ENCODE measurements around the gene PLA2G4F. TPM values are rescaled to one million over a fixed set of nuclear protein-coding genes. Genes with fewer than 3 reads are reported as not detected.
"Not testable (repeated sequence)": the region's sequence is repeated elsewhere in the genome, so short reads cannot be mapped to it uniquely, and the experiment has no call there.

Gene PLA2G4F
- total RNA-seq, 1 experiment from 2014 or later, result 0.87 TPM

DNA sequence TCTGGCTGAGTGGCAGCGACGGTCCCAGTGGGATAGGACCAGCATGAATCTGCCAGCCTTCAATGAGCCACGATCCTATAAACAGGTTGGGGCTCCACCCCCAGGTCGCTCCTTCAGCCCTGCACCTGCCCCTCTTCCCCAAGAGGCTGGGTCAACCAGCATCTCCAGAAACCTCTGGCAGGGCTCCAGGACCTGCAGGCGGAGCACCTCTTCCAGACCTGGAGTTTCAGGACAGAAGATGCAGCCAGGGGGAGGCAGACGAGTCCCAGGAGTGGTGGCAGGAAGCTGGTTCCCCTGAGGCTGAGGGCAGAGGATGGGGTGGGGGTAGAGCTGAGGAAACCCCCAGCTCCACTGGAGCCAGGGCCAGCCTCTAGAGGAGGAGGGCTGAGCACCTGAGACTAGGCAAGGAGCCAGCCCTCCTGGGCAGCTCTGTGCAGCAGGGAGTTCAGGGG lies 61.9 kb downstream of the PLA2G4F start, which contains the start of gene PLA2G4D:
TSS of gene PLA2G4D (minus strand) at position 51 of the 452 bp plus-strand sequence. CDS start 103 bp downstream, outside the sequence.
- Mint-ChIP-seq H3K9me3 (ENCODE audit: low read depth, unreplicated experiment) (no peaks in the 10 kb centered on the region), H3K27ac (ENCODE audit: unreplicated experiment) (no peak within 1 kb of the TSS), H3K4me3 (ENCODE audit: low read depth, unreplicated experiment) (no peak within 1 kb of the TSS), H3K36me3 (ENCODE audit: insufficient read depth, unreplicated experiment) (peaks cover 3% of the 10 kb centered on the region), H3K4me1 (ENCODE audit: low read depth, unreplicated experiment) (peaks cover 11% of the 10 kb centered on the region), H3K27me3 (ENCODE audit: unreplicated experiment) (no peaks in the 10 kb centered on the region)
- no peak for TF ChIP-seq CTCF (IDR thresholded peaks at IDR 0.05; ENCODE audit: unreplicated experiment)
- CTCF ChIA-PET, result interaction anchor here (0.7 kb wide), 1 partner anchor 10 kb away, joined by 3 read pairs; no protein-coding TSS in a partner anchor
- BruUV-seq (replicated peaks), result no TSS peak
- intact Hi-C loops (cut with micrococcal nuclease; ENCODE audit: unreplicated experiment), result no loop called here
- no peak for DNase-seq

GRCh38 chr15:42093966-42094365 lies 62.5 kb downstream of the PLA2G4F start:
- no peak overlapping the region for H3K27ac Mint-ChIP-seq (ENCODE audit: unreplicated experiment)
- no TSS peak for BruUV-seq (replicated peaks)
- intact Hi-C loops (cut with micrococcal nuclease; ENCODE audit: unreplicated experiment), result no loop called here
- no peak for TF ChIP-seq CTCF (IDR thresholded peaks at IDR 0.05; ENCODE audit: unreplicated experiment)
- H3K27me3 Mint-ChIP-seq (ENCODE audit: unreplicated experiment), result no peaks in the 10 kb centered on the region
- H3K4me1 Mint-ChIP-seq (ENCODE audit: low read depth, unreplicated experiment), result peaks cover 11% of the 10 kb centered on the region
- CTCF ChIA-PET, result interaction anchor here (0.7 kb wide), 1 partner anchor 9 kb away, joined by 3 read pairs; no protein-coding TSS in a partner anchor
- DNase-seq, result no peak
- H3K4me3 Mint-ChIP-seq (ENCODE audit: low read depth, unreplicated experiment), result no peak overlapping the region
- peaks cover 3% of the 10 kb centered on the region for H3K36me3 Mint-ChIP-seq (ENCODE audit: insufficient read depth, unreplicated experiment)
- H3K9me3 Mint-ChIP-seq (ENCODE audit: low read depth, unreplicated experiment), result no peaks in the 10 kb centered on the region

DNA sequence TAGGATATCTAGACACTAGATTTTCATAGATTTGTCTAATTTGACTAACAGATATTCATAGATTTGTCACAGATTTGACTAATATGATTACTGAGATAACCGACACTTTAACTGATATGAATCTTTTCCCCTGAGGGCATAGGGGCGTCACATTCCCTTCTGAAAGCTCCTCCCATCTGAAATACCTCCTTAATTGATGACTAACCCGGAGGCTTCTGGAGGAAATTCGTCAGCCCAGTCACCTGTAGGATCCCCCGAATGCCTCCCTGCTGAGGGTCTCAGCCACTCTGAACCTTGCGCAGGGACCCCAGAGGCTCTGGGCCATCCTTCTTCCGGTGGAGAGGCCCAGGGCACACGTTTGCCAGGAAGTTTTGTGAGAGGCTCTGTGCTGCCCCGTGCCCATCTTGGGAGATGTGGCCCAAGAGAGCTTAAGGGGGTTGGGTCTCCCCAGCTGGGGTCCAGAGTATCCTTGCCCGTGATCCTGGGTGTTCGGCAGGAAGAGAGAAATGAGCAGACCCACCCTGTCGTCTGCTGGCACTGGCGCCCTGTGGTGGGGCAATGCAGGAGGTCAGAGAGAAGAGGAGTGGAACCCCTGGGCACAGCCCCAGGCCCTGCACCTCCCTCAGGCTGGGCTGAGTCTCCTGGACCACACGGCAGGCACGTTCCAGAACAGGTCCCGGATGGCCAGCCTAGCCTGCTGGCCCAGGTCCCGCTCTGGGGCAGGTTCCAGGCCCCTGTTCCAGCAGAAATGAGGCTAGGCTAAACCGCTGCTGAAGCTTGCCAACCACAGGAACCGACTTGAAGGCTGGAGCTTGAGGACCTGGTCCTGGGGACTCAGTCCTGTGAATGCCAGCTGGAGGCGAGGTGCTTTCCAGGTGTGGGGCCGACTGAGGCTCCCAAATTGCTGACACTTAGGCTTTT lies 63.8 kb downstream of the PLA2G4F start:
- H3K9me3 Mint-ChIP-seq (ENCODE audit: low read depth, unreplicated experiment), result no peaks in the 10 kb centered on the region
- BruUV-seq (replicated peaks), result no TSS peak
- intact Hi-C loops (cut with micrococcal nuclease; ENCODE audit: unreplicated experiment), result no loop called here
- no peak for TF ChIP-seq CTCF (IDR thresholded peaks at IDR 0.05; ENCODE audit: unreplicated experiment)
- H3K36me3 Mint-ChIP-seq (ENCODE audit: insufficient read depth, unreplicated experiment), result peaks cover 3% of the 10 kb centered on the region
- no peaks in the 10 kb centered on the region for H3K27me3 Mint-ChIP-seq (ENCODE audit: unreplicated experiment)
- H3K4me3 Mint-ChIP-seq (ENCODE audit: low read depth, unreplicated experiment), result no peak overlapping the region
- no peak for DNase-seq
- peaks cover 19% of the 10 kb centered on the region for H3K4me1 Mint-ChIP-seq (ENCODE audit: low read depth, unreplicated experiment)
- no peak overlapping the region for H3K27ac Mint-ChIP-seq (ENCODE audit: unreplicated experiment)
- CTCF ChIA-PET, result interaction anchor here (0.6 kb wide), 1 partner anchor 90 kb away, joined by 3 read pairs; no protein-coding TSS in a partner anchor

- H3K27me3 Mint-ChIP-seq (ENCODE audit: unreplicated experiment); H3K4me3 Mint-ChIP-seq (ENCODE audit: low read depth, unreplicated experiment); BruUV-seq (replicated peaks); DNase-seq; H3K36me3 Mint-ChIP-seq (ENCODE audit: insufficient read depth, unreplicated experiment); H3K9me3 Mint-ChIP-seq (ENCODE audit: low read depth, unreplicated experiment); intact Hi-C loops (cut with micrococcal nuclease; ENCODE audit: unreplicated experiment); H3K27ac Mint-ChIP-seq (ENCODE audit: unreplicated experiment); CTCF ChIA-PET: not testable (repeated sequence)
- peaks cover 19% of the 10 kb centered on the region for H3K4me1 Mint-ChIP-seq (ENCODE audit: low read depth, unreplicated experiment)
Observed at GRCh38 chr15:42091753-42092397, 64.6 kb downstream of the PLA2G4F start.

All from Calu3 (cell line).